Osteocyte (in vitro differentiated cells): ENCODE measurements around the gene TTC3. TPM values are rescaled to one million over a fixed set of nuclear protein-coding genes. Genes with fewer than 3 reads are reported as not detected.

ENCODE experiments used
- DNase-seq: peaks from one replicate; pipeline ENCODE4 v3.0.0; 2021; ENCODE audit warnings: mixed read lengths; ENCODE audit not compliant: unreplicated experiment; ENCODE audit errors: extremely low spot score
- H3K27ac Mint-ChIP-seq: one replicate; pipeline ENCODE4 v1.8.0; 2021; ENCODE audit warnings: mild to moderate bottlenecking, mixed read lengths; ENCODE audit not compliant: unreplicated experiment
- H3K27me3 Mint-ChIP-seq: one replicate; pipeline ENCODE4 v1.8.0; 2021; ENCODE audit warnings: mixed read lengths; ENCODE audit not compliant: unreplicated experiment
- H3K36me3 Mint-ChIP-seq: one replicate; pipeline ENCODE4 v1.8.0; 2021; ENCODE audit warnings: mixed read lengths; ENCODE audit not compliant: unreplicated experiment
- H3K4me1 Mint-ChIP-seq: one replicate; pipeline ENCODE4 v1.8.0; 2021; ENCODE audit warnings: mixed read lengths; ENCODE audit not compliant: unreplicated experiment
- H3K4me3 Mint-ChIP-seq: one replicate; pipeline ENCODE4 v1.8.0; 2021; ENCODE audit warnings: mild to moderate bottlenecking, moderate library complexity, mixed read lengths; ENCODE audit not compliant: unreplicated experiment
- H3K9me3 Mint-ChIP-seq: one replicate; pipeline ENCODE4 v1.8.0; 2021; ENCODE audit warnings: mixed read lengths; ENCODE audit not compliant: unreplicated experiment
- CTCF ChIP-seq: fragments of 200-600 bp; sonication (generic); IDR thresholded peaks from 2 replicates; pipeline ENCODE4 v1.5.0; 2021; ENCODE audit warnings: antibody characterized with exemption, mild to moderate bottlenecking, moderate library complexity
- total RNA-seq: library from RNA; stranded (reverse); gene quantifications from 2 replicates; pipeline ENCODE4 v1.2.1, GENCODE V29; 2021

Gene TTC3
- total RNA-seq, 1 donor from 2014 or later = 252 TPM

GRCh38 chr21:37064841-37065240 lies 8.2 kb upstream of the TTC3 start:
- H3K4me1 Mint-ChIP-seq = peaks cover 28% of the 10 kb centered on the region
- DNase-seq = no peak
- H3K27ac Mint-ChIP-seq = peak overlapping the region; percentile 2
- no peak for TF ChIP-seq CTCF
- peaks cover 25% of the 10 kb centered on the region for H3K36me3 Mint-ChIP-seq
- H3K4me3 Mint-ChIP-seq = no peak overlapping the region
- H3K27me3 Mint-ChIP-seq = no peaks in the 10 kb centered on the region
- no peaks in the 10 kb centered on the region for H3K9me3 Mint-ChIP-seq

DNA sequence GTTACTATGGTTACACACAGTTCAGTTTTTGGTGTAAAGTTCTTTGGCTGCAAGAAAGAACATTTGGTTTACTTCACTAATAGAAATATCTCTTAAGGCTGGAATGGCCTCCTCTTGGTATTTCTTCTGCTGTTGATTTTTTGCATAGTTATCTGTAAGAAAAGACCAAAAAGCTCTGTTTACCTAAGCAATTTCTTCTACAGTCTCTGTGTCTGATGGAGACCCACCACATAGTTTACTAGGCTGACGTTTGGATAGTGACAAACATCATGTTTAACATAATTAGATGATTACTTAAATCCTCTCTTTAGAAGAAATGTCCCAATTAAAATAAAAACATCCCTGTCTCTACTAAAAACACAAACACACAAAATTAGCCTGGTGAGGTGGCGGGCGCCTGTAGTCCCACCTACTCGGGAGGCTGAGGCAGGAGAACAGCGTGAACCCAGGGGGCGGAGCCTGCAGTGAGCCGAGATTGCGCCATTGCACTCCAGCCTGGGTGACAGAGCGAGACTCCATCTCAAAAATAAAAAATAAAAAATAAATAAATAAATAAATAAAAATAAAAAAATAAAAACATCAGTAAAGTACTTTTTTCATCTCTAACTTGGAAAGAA lies 7.4 kb upstream of the TTC3 start:
- Mint-ChIP-seq H3K4me1 (peaks cover 26% of the 10 kb centered on the region), H3K27me3 (no peaks in the 10 kb centered on the region), H3K27ac (no peak overlapping the region), H3K36me3 (peaks cover 29% of the 10 kb centered on the region), H3K9me3 (no peaks in the 10 kb centered on the region), H3K4me3 (no peak overlapping the region)
- DNase-seq = no peak
- TF ChIP-seq CTCF = no peak

DNA sequence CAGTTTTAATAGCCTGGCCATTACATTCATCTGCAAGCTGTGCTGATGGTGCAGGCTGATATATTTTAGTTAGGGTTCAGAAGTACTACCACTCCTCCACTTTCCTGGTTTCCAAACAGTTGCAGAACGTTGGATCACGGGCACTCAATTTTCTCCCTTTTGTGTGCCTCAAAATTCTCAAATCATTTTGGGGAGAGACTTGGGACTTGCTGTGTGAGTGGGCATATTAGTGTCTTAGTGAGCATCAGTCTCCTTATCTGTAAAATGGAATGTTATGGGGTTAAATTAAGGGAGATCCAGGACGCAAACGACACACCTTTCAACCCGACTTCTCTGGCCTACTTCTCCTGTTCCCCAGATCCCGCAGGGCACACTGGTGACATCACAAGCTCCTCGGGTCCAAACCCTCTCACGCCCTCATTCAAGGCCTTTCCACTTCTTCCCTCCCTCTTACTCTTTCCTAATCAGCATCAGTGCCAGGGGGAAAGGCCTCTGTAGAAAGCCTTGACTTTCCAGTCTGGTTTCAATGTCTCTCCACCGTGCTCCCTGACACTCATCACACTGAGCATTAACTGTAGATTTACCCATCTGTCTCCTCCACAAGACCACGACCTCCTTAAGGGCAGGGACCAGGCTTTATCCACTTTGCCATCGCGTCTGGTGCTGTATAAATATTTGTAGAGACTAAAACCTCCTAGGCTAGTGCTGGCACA lies 1.3 kb upstream of the TTC3 start:
- Mint-ChIP-seq H3K27ac (peak overlapping the region; percentile 98), H3K9me3 (no peaks in the 10 kb centered on the region), H3K27me3 (no peaks in the 10 kb centered on the region), H3K36me3 (peaks cover 22% of the 10 kb centered on the region), H3K4me3 (peak overlapping the region; percentile 83), H3K4me1 (peaks cover 35% of the 10 kb centered on the region)
- no peak for TF ChIP-seq CTCF
- DNase-seq = no peak

- Mint-ChIP-seq H3K27me3 (no peaks in the 10 kb centered on the region), H3K4me1 (peaks cover 36% of the 10 kb centered on the region), H3K9me3 (no peaks in the 10 kb centered on the region), H3K4me3 (peak overlapping the region; percentile 83), H3K27ac (peak overlapping the region; percentile 98), H3K36me3 (peaks cover 22% of the 10 kb centered on the region)
- peak; percentile 95 for DNase-seq
- no peak for TF ChIP-seq CTCF
Observed at GRCh38 chr21:37072274-37072987, 623 bp upstream of the TTC3 start.
